Activated CD8-positive, alpha-beta memory T cell treated with anti-CD3 and anti-CD28 coated beads, Interleukin-2, amount 50 U/mL, for 1 hour (primary cell): ENCODE results near the gene IL11RA.
A peak's percentile ranks its signal among the peaks of the same experiment; 100 is the strongest.

Source experiments
- DNase-seq: peaks from one replicate; pipeline ENCODE4 v3.0.0-alpha.2; 2020; ENCODE audit errors: extremely low read depth

Gene IL11RA

DNA sequence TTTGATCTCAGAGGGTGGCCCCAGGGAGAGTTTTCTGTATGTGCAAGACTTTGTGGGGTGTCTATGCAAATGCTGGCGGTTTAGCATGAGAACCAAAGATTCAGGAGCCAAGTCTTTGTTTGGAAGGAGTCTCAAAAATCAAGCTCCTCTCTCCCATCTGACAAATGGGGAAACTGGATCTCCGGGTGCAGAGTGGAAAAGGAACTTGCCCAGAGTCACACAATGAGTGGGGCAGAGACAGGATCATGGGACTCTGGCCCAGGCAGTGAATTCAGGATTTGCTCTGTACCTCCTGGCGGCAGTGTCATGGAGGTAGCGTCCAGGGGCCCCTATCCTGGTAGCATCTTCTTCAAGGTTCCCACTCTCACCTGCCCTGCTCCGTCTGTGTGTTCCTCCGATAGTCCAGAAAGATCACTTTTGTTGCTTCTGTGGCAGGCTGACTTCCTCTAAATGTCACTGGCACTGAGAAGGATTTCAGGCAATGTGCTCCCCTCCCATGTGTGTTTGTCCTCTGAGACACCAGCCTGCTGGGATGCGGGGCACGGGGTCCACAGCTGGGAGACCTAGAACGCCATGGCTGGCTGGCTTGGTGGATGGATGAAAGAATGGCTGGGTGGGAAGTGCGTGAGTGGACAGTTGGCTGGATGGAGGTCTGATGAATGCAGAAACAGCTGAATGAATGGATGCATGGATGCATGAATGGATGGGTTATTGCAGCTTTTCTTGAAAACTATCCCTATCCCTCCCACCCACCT is 35.5 kb downstream of the IL11RA start:
- DNase-seq = no peak

DNA sequence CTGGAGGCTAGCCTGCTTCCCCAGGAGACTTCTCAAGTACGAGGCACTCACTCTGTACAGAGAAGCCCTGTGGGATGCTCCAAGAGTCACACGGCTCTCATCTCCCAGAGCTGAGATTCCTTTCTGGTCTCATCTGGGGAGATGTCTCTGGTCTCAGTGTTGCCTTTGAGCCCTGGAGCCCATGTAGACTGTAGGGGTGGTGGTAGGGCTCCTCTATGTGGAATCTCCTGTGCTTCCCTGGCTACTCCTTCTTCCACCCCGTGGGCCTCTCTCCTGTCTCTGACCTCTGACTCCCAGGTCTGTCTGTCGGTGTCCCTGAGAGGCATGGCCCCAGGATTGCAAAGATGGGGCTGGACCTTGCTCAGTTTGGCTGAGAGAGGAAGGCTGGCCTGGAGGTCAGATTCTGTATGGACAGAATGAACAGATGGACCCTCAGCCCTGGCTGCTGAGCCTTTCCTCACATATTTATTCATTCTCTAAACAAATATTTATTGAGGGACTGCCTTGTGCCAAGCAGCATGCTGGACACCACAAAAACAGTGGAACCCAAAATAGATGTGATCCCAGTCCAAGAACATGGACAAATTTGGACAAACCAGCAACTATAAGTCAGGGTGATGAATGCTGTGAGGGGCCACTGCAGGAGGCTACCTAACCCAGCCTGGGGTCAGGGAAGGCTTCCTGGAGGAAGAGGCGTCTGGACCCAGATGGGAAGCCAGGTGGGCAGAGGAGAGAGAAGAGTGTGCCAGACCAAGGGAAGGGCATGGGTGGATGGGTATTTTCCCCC is 36.5 kb downstream of the IL11RA start:
- no peak for DNase-seq

DNA sequence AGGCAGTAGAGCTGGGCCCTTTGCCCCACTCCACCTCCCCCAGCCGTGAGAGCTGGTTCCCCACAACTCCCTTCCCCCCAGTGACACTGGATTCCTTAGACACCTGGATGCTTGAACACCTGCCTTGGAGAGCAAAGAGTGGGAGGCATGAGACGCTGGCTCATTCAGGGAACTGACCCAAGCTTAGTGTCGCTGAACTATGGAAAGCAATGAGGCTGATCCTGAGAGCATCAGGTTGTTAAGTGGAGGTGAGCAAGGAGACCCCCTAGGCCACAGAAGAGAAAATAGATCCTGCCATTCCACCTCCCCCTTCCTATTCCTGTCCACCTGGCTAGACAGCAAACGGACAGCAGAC is 37.1 kb downstream of the IL11RA start:
- DNase-seq = no peak

DNA sequence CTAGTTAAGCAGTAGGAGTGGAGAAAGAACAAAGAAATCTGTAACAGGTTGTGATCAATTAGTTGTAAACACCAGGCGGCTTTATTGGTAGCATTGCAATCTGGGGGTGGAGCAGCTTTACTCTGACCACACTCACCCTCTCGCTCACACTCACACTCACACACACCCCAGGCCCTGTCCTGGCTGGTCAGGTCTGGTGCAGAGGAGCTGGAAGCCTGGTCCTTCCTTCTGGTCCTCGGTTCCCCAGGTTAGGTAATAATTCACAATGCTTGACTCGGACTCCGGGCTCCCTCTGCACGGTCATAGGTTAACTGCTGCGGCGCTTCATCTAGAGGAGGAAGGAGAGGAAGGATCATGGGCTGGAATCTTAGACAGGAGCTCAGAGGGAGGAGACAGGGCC is 37.5 kb downstream of the IL11RA start:
- DNase-seq = no peak

DNA sequence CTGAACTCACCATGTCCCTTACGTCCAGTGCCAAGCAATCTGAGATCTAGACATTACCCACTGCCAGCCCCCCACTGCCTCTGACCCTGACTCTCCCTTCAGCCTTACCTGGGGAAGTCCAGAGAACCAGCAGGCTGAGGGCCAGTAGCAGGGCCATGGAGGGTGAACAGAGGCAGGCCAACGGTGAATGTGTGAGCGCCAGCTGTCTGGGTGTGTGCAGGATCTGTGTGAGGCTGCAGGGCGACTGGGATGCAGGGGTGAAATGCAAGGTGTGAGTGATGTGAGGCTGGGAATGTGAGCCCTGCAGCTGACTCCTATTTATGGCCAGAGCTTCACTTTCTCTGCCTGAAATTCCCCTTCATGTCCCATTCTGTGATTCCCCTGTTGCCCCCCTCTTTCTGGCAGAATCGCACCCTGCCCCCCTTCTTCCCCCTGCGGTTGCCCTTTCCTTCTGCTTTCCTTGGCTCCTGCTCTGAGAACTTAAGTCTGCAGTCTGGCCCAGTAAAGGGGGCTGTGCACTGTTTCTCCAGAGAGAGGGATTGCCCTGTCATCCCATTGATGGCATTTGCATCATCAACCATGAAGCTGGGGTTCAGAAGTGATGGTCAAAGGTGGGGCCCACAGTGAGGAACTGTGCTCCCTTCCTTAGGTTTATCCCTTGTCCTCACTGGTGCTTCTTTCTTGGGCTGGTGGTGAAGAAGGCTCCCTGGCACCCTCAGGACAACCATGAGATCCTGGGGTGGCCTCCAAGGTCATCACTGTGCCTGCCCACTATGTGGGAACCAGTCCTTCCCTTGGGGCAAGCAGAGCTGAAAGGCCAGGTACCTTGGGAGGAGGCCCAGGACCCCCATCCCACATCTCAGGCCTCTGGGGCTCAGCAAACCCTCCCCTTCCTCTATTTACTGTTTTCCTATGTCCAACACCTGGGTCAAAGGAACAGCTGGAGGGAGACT is 39.3 kb downstream of the IL11RA start, which contains the start of gene CCL19:
TSS of gene CCL19 (minus strand) at position 294 of the 953 bp plus-strand sequence. CDS start at position 157, 137 bp downstream.
- DNase-seq = no peak

DNA sequence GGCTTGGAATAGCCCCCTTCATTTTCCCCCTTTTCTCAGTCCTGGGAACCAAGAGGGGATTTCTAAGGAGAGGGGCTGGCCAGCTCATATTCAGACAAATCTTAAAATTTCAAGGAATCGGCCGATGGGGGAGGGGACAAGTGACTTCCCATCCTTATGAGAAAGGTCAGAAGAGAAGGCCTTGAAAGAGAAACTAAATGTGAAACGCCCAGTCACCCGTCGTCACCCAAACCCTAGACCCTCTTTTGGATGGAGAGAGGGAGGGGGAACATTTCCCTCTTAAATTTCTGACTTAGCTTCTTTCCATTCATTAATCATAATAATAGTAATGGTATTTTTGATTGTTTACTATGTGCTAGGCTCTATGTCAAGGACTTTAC is 39.9 kb downstream of the IL11RA start:
- no peak for DNase-seq

DNA sequence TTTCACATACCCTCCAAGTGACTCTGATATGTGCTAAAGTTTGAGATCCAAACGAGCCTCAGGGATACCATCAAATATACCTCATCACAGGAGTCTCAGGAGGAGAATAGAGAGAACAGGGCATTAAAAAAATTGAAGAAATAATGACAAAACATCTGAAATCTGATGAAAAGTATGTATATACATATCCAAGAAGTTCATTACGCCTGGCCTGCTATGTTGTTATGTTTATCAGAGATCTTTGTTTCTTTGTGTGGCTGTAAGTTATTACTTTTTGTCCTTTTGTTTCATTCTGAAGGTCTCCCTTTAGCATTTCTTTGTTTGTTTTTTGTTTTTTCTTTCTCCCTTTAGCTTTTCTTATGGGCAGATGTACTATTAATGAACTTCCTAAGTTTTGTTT is 41.6 kb downstream of the IL11RA start:
- no peak for DNase-seq

DNA sequence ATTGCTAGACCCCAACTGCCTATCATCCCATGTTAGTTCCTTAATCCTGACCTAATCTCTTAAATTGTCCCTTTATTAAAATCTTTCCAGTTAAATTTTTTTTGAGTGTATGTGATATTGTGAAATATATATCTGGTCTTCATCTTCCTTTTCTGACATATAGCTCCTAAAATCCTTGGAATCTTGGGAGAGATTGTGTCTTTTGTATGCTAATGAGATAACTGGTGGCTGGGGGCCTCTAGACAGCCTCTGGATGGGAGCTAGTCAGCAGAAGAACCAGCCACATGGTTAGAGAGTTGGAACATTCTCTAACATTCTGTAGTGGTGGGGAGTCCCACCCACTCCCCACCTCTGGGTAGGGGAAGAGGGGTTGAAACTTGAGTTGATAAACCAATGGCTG is 42.8 kb downstream of the IL11RA start:
- DNase-seq = no peak

DNA sequence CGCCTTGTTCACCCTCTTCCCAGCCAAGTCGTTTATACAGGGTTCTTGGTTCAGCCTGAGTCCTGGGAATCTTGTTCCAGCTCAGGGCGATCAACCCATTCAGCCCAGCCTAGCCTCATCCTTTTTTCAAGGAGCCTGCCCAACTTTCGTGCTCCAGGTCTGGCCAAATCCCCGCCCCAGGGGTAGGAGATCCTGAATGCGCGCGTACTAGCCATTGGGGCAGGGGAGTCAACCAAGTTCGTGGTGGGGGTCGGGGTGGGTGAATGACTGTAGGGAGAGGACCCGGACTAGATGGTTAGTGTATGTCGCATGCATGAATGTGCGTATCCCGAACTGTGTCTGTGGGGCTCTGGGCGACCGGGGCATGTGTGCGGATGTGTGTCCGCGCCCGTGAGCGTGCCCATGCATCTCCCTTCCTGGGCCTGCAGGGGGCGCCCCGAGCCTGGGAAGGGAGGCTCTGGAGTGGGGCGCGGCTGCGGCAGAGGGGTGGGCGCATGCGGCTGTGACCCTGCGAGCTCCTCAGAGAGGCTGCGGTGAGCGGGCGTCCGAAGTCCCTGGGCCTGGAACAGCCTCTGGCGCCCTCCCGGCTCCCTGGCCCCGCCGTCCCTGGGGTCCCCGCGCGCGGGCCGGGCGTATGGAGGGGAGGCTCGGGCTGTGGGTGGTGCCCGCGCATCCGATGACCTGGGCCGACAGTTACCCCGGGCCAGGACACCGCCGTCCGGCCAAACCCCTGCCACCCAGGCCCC is 49.2 kb downstream of the IL11RA start:
- DNase-seq = peak; percentile 16

DNA sequence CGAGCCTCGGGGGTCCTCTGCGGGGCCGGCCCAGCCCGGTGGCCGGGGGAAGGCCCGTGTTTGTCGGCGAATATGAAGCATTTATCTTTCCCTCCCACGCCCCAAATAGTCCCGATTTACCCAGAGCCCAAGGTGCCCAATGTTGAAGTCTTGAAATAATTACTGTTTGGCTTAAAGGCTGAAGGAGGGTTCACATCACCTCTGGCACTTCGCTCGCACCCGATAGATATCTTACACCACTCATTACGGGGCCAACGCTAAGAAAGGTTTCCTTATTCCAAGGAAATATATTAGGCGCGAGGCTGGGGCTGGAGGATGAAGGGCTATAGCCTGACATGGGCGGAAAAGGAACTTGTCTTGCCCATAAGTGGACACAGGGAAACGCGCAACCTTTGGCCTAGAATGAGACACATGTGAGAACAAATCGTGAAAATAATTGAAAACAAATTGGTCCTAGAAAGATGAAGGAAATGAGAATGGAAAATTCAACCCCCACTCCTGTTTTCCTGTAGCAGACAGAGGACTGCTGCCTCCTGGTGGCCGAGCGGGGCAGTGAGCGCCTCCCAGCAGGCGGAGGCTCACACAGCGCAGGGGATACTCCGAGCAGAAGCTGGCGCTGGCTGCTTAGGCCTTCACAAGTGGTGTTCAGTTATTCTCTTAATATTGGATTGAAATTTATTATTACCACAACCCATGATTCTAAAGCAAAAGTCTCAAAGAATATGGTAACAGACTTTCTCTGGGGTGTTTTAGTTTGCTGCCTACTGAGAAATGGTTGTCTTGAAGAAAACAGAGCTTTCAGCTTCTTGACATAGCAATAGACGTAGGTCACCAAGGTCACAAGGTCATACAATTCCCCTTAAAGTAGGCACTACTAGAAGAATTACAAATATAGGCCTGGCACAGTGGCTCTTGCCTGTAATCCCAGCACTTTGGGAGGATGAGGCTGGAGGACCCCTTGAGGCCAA is 50.1 kb downstream of the IL11RA start:
- DNase-seq = peak; percentile 24

DNA sequence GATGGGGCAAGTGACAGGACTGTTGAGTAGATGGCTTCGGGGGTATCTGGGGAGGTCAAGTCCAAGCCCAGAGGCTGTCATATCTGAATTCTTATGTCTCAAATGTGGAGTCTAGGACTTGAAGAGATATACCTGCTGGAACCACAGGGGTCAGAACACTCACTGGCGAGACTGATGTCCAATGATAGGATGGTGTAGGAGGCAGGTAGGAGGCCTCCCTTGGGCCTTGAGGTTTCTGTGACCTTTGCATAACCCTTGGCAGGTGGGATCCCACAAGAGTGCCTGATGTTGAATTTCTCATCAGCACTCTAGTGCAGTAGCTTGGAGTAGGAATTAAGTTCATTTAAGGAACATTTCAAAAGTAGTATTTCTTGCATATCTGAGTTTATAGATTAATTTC is 55.1 kb downstream of the IL11RA start:
- DNase-seq = no peak

DNA sequence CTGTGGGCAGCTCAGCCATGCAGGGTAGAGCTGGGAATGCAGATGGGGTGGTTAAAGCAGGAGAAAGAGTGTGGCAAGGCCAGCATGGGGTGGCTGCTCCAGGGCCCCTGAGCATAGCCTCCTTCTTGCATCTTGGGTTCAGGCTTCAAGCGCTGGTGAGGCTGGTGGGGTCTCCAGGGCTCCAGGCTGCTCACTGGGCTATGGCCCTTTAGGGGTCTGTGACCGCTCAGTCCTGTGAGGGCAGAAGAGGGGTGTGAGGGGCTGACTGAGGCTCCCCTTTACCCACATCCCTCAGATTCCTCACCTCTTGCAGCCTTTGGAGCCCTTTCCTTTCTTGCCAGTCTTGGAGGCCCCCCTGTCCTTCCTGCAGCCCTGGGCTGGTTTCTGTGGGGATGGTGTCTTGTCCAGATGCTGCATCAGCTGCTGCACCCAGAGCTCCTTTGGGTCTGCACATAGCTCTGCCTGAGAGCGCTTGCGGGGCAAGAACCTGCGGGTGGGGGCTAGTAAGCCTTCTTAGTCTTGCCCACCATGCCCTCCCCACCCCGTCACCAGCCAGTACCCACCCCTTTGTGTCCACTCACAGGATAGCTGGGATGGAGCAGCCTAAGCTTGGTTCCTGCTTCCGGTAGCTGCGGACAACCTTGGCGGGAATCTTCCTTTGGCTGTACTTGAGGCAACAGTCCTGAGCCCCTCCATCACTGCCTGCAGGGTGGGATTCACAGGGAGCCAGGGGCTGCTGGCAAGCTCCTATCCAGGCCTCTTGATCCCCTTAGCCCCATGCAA is 57.4 kb downstream of the IL11RA start:
- DNase-seq = no peak

DNA sequence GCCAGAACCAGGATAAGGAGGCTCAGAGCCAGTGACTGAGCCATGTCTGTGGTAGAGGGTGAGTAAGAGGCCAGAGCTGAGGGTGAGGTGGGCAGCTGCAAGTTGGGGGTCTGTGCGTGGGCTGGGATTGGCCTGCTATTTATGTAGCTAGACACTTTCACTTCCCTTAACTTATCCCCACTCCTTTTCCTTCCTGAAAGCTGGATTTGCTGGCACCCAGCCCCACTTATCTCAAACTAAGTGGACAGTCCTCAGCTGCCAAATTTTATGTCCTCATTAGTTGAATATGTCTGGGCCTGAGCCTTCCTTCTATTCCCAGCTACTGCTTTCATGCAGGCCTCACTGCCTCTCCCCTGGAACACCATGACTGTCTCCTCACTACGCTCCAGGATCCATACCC is 58.0 kb downstream of the IL11RA start, which contains the start of gene CCL21:
TSS of gene CCL21 (minus strand) at position 114 of the 400 bp plus-strand sequence. CDS start at position 44, 70 bp downstream.
- DNase-seq = no peak
